Esophagus squamous epithelium (tissue), 5 donors: ENCODE measurements around the gene SLC13A2. TPM values are rescaled to one million over a fixed set of nuclear protein-coding genes. Genes with fewer than 3 reads are reported as not detected.

Source experiments
- DNase-seq: peaks from one replicate; lab custom pipeline; 2025; lab: John Stamatoyannopoulos, UW
- H3K27ac ChIP-seq, 4 donors: fragments of 200-600 bp; sonication (generic); one replicate each; pipeline ENCODE4 v1.5.1; 2016 to 2019; ENCODE audit warnings: mild to moderate bottlenecking in 1 of 4
- H3K27me3 ChIP-seq, 4 donors: fragments of 200-600 bp; sonication (generic); 1 replicate in 3 of 4; 2 replicates in 1 of 4; pipeline versions ENCODE4 v1.5.1 to v1.6.0; 2017 to 2021; ENCODE audit warnings: antibody characterized with exemption in 1 of 4
- H3K36me3 ChIP-seq, 3 donors: fragments of 200-600 bp; sonication (generic); one replicate each; pipeline ENCODE4 v1.5.1; 2016 to 2019
- H3K4me1 ChIP-seq, 3 donors: fragments of 200-600 bp; sonication (generic); one replicate each; pipeline ENCODE4 v1.5.1; 2017 to 2019
- H3K4me3 ChIP-seq, 4 donors: fragments of 200-600 bp; sonication (generic); 1 replicate in 3 of 4; 2 replicates in 1 of 4; pipeline ENCODE4 v1.5.1; 2016 to 2019; ENCODE audit warnings: mild to moderate bottlenecking in 2 of 4, moderate library complexity in 1 of 4
- H3K9me3 ChIP-seq, 3 donors: fragments of 200-600 bp; sonication (generic); one replicate each; pipeline ENCODE4 v1.5.1; 2016 to 2019
- POLR2A ChIP-seq, 4 donors: fragments of 450-650 bp; IDR thresholded peaks; one replicate each; pipeline ENCODE4 v1.6.1; 2017; ENCODE audit warnings: antibody characterized with exemption in 4 of 4, mild to moderate bottlenecking in 4 of 4, moderate library complexity in 3 of 4
- WGBS, 2 donors: methylation state at CpG; one replicate each; pipeline ENCODE4 v1.1.5; 2018; 5-methylcytosine and 5-hydroxymethylcytosine counted together
- intact Hi-C: fragments of 100-400 bp; cut with DNase I; formaldehyde crosslinking; loops from one replicate; pipeline ENCODE4 v1.15.0; 2022
- total RNA-seq, 4 donors: library from RNA; depleted of rRNA; stranded (reverse); fragments of >200 nt; gene quantifications; one replicate each; pipeline ENCODE4 v1.1.0, GENCODE V29; 2016
- TF ChIP-seq, protein P1 (sequence below), 6 experiments: fragments of 450-650 bp in 4 of 6; fragments of 200-600 bp in 2 of 6; sonication (generic) in 2 of 6; IDR thresholded peaks; one replicate each; pipeline ENCODE4 v1.5.1; 2016 to 2019; ENCODE audit warnings: antibody characterized with exemption in 6 of 6, mild to moderate bottlenecking in 4 of 6, moderate library complexity in 4 of 6
- donor health status: DM: yes; HTN: yes; CAD: no.

SLC13A2 gene
- total RNA-seq, 4 donors from 2014 or later = not detected

DNA sequence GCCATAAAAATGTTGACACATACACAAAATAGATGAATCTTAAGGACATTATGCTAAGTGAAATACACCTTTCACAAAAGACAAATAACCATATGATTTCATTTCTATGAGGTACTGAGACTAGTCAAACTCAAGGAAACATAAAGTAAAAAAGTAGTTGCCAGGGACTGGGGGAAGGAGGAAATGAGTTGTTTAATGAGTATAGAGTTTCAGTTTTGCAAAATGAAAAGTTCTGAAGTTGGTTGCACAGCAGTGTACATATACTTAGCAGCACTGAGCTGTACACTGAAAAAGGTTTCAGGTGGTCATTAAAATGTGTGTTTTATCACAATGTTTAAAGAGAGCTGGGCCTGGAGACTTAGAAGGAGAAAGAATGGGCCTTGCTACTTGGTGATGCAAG lies 4.7 kb upstream of the SLC13A2 start:
- Histone ChIP-seq H3K27me3 (peaks cover 0 to 40% (median 0%) of the 10 kb centered on the region in 4 donors), H3K4me3 (no peak overlapping the region), H3K4me1 (no peaks in the 10 kb centered on the region), H3K9me3 (no peaks in the 10 kb centered on the region), H3K27ac (no peak overlapping the region), H3K36me3 (no peaks in the 10 kb centered on the region)
- no peak for TF ChIP-seq POLR2A (IDR thresholded peaks at IDR 0.05)
- intact Hi-C loops = no loop called here
- no peak for DNase-seq

DNA sequence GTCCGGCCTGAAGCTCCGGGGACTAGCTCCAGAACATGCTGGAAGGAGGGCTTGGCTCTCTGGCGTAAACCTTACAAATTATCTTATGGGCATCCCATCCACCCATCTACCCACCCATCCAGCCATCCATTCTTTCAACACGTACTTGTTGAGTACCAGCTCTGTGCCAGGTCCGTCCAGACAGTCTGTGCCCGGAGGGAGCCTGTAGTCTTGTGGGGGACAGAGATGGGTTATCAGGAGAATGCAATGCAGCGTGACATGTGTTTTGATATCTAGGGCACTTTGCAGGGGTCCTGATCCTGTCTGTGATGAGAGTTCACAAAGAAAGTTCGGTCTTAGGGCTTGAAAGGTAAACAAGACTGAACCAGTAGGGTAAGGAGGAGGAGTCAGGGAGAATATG lies 4.1 kb upstream of the SLC13A2 start:
- intact Hi-C loops = no loop called here
- Histone ChIP-seq H3K9me3 (no peaks in the 10 kb centered on the region), H3K27me3 (peaks cover 0 to 39% (median 0%) of the 10 kb centered on the region in 4 donors), H3K4me1 (no peaks in the 10 kb centered on the region), H3K4me3 (no peak overlapping the region), H3K36me3 (no peaks in the 10 kb centered on the region), H3K27ac (no peak overlapping the region)
- TF ChIP-seq POLR2A (IDR thresholded peaks at IDR 0.05) = no peak
- TF ChIP-seq, protein P1, sequence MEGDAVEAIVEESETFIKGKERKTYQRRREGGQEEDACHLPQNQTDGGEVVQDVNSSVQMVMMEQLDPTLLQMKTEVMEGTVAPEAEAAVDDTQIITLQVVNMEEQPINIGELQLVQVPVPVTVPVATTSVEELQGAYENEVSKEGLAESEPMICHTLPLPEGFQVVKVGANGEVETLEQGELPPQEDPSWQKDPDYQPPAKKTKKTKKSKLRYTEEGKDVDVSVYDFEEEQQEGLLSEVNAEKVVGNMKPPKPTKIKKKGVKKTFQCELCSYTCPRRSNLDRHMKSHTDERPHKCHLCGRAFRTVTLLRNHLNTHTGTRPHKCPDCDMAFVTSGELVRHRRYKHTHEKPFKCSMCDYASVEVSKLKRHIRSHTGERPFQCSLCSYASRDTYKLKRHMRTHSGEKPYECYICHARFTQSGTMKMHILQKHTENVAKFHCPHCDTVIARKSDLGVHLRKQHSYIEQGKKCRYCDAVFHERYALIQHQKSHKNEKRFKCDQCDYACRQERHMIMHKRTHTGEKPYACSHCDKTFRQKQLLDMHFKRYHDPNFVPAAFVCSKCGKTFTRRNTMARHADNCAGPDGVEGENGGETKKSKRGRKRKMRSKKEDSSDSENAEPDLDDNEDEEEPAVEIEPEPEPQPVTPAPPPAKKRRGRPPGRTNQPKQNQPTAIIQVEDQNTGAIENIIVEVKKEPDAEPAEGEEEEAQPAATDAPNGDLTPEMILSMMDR (IDR thresholded peaks at IDR 0.05) = no peak
- 33 to 83% methylated on average over 2 to 7 of the region's 8 CpGs for WGBS, 2 donors
- no peak for DNase-seq

DNA sequence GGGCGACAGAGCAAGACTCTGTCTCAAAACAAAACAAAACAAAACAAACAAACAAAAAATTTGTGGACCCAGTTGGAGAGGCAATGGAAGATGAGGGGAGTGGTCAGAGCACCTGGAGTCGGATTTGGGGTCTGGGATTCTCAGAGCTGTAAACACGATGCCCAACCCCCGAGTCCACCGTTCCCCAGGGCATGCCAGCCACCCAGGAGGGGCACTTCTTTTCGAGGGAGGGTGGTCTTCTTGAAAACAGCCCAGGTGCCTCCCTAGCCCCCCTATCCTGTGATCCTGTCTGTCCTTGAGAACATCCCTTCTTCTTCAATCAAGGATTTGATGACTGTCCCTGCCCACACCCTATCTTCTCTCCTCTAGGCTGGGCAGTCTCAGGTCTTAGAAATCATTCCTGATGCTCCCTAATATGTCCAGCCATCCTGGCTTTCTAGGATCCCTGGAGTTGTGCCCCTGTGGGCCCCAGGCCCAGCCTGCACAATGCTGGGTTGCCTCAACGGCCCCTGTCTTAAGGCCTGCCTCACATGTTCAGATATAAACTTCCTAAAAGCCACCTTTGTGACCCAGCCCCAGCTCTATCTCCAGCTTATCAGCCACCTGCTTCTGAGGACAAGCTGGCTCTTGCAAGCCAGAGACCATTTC lies 3.1 kb upstream of the SLC13A2 start:
- Histone ChIP-seq H3K27ac (no peak overlapping the region), H3K4me1 (no peaks in the 10 kb centered on the region), H3K27me3 (peaks cover 0 to 30% (median 0%) of the 10 kb centered on the region in 4 donors), H3K36me3 (no peaks in the 10 kb centered on the region), H3K9me3 (no peaks in the 10 kb centered on the region), H3K4me3 (no peak overlapping the region)
- intact Hi-C loops = no loop called here
- 75 to 76% methylated on average over 7 of the region's 7 CpGs for WGBS, 2 donors
- DNase-seq = no peak
- TF ChIP-seq, protein P1 (IDR thresholded peaks at IDR 0.05) = no peak

DNA sequence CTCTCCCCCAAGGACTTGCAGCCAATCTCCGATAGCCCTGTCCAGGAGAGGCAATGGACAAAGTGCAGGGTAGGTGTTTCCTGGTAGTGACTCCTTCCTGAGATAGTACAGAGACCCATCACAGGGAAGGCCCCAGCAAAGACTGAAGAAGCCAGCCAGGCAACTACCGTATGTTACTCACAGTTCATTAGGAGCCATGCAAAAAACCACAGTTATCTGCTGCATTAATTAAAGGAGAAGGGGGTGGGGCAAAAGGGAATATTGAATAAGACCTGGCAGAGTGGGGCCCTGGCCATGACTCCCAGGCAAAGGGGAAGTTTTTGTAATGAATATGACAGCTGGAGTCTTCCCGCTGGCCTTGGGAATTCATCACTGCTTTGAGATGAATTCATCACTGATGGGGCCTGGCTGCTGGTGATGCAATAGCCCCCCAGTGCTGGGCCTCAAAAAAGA lies 2.5 kb upstream of the SLC13A2 start:
- H3K9me3 ChIP-seq = no peaks in the 10 kb centered on the region
- WGBS, 2 donors = 50 to 73% methylated on average over 3 of the region's 3 CpGs
- intact Hi-C loops = no loop called here
- TF ChIP-seq, protein P1 (IDR thresholded peaks at IDR 0.05) = no peak
- H3K36me3 ChIP-seq = no peaks in the 10 kb centered on the region
- H3K27me3 ChIP-seq = peaks cover 0 to 24% (median 0%) of the 10 kb centered on the region in 4 donors
- DNase-seq = no peak
- H3K27ac ChIP-seq = no peak overlapping the region
- no peaks in the 10 kb centered on the region for H3K4me1 ChIP-seq
- no peak overlapping the region for H3K4me3 ChIP-seq

GRCh38 chr17:28471531-28472342 lies 1.7 kb upstream of the SLC13A2 start:
- no peaks in the 10 kb centered on the region for H3K4me1 ChIP-seq
- H3K27ac ChIP-seq = no peak overlapping the region
- intact Hi-C loops = no loop called here
- no peak for TF ChIP-seq POLR2A (IDR thresholded peaks at IDR 0.05)
- TF ChIP-seq, protein P1 (IDR thresholded peaks at IDR 0.05) = no peak
- H3K27me3 ChIP-seq = peaks cover 0 to 17% (median 0%) of the 10 kb centered on the region in 4 donors
- 65 to 71% methylated on average over 15 of the region's 15 CpGs for WGBS, 2 donors
- no peaks in the 10 kb centered on the region for H3K9me3 ChIP-seq
- no peak overlapping the region for H3K4me3 ChIP-seq
- no peak for DNase-seq
- H3K36me3 ChIP-seq = no peaks in the 10 kb centered on the region
